GM06990 (cell line): ENCODE data around the gene REXO5.

ENCODE experiments used
- DNase-seq: peaks from one replicate; pipeline ENCODE4 v3.0.0-alpha.2; 2011; ENCODE audit not compliant: insufficient read length; ENCODE audit errors: extremely low read depth
- H3K27me3 ChIP-seq: replicated peaks from 2 replicates; pipeline ENCODE4 v1.6.0; 2011; ENCODE audit warnings: low read length; ENCODE audit not compliant: control insufficient read depth, insufficient read depth
- H3K36me3 ChIP-seq: 2 replicates; pipeline ENCODE4 v1.5.1; 2011; ENCODE audit warnings: low read length; ENCODE audit not compliant: control insufficient read depth, insufficient read depth
- H3K4me3 ChIP-seq: replicated peaks from 2 replicates; pipeline ENCODE4 v1.5.1; 2011; ENCODE audit warnings: low read depth, mild to moderate bottlenecking, control low read depth, low read length
- TF ChIP-seq, protein P1 (sequence below): IDR thresholded peaks from 2 replicates; pipeline ENCODE4 v1.5.1; 2011; ENCODE audit warnings: low read length, control low read depth, mild to moderate bottlenecking, inconsistent platforms; ENCODE audit not compliant: insufficient read depth, poor library complexity, severe bottlenecking

REXO5 gene

DNA sequence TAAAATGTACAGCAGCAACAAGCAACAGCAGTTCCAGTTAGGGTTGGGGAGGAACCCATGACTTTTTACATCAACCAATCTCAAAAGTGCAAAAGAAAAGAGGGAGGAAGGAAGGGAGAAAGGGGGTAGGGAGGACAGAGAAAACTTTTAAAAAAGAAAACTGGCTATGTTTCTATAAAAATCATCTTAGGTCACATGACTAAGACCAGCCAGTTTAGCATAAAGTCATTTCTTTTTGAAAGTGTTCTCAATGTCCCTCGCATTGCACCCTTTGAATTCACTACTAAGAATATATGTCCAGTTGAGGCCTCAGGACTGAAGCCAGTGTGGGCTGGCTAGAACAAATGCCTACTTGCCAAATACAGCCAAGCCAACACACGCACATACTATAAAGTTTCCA is 64.9 kb downstream of the REXO5 start:
- TF ChIP-seq, protein P1, sequence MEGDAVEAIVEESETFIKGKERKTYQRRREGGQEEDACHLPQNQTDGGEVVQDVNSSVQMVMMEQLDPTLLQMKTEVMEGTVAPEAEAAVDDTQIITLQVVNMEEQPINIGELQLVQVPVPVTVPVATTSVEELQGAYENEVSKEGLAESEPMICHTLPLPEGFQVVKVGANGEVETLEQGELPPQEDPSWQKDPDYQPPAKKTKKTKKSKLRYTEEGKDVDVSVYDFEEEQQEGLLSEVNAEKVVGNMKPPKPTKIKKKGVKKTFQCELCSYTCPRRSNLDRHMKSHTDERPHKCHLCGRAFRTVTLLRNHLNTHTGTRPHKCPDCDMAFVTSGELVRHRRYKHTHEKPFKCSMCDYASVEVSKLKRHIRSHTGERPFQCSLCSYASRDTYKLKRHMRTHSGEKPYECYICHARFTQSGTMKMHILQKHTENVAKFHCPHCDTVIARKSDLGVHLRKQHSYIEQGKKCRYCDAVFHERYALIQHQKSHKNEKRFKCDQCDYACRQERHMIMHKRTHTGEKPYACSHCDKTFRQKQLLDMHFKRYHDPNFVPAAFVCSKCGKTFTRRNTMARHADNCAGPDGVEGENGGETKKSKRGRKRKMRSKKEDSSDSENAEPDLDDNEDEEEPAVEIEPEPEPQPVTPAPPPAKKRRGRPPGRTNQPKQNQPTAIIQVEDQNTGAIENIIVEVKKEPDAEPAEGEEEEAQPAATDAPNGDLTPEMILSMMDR: no peak
- Histone ChIP-seq H3K27me3 (no peaks in the 10 kb centered on the region), H3K4me3 (no peak overlapping the region), H3K36me3 (peaks cover 1% of the 10 kb centered on the region)
- no peak for DNase-seq

DNA sequence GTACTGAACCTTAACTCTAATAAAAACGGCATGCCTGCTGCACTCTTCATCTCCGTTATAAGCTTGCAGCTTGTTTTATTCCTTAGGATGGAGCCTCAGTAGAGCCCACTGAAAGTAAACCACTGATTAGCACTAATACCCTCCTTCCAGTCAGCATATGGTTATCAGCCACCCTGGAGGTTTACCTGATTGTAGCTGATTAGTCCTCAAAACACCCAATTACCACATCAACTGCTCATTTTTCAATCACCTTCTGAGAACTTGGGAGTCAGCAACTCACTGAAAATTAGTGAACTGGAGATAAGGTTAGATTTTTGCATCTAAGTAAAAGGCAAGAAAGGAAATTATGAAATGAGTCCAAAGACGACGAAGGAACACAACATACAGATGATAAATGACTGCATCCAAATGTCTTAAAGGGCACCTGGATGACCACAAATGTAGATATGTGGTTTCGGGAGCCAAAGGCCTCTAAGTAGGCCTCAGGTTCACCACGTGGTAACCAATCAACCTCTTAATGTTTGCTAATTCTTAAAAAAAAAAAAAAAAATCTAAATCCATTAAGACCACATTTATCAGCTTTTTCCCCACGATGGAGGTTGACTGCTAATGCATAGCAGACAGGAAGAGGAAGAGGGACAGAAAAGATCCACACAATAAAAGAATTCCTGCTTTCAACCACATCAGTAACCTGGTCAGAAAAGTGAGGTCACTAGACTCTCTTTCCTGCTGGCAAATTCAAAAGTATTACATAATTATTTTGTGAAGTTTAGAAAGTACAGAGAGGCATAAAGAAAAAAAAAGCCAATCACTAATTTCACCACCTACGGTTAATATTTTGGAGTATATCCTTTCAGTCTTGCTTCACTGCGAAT is 65.9 kb downstream of the REXO5 start:
- no peak for DNase-seq
- TF ChIP-seq, protein P1: no peak
- H3K36me3 ChIP-seq: peaks cover 1% of the 10 kb centered on the region
- H3K27me3 ChIP-seq: no peaks in the 10 kb centered on the region
- H3K4me3 ChIP-seq: no peak overlapping the region

DNA sequence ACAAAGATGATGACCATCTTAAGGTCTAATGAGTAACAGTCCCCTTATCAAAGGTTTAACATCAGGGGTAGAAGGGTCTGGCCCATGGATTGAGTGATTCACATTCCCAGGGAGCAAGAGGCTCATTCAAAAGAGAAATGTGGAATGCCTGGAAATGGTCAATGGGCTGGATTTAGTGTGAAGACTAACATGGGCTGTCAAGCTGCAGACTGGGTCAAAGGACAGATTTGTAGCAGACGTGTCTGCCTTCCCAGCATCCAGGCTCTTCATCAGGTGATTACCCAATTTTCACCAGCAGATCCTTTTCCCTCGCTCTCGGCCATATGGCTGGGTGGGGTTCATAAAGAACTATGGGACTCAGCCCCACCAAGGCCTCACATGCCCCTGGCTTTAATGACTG is 67.0 kb downstream of the REXO5 start:
- Histone ChIP-seq H3K36me3 (no peaks in the 10 kb centered on the region), H3K27me3 (no peaks in the 10 kb centered on the region), H3K4me3 (no peak overlapping the region)
- no peak for DNase-seq
- TF ChIP-seq, protein P1: no peak

DNA sequence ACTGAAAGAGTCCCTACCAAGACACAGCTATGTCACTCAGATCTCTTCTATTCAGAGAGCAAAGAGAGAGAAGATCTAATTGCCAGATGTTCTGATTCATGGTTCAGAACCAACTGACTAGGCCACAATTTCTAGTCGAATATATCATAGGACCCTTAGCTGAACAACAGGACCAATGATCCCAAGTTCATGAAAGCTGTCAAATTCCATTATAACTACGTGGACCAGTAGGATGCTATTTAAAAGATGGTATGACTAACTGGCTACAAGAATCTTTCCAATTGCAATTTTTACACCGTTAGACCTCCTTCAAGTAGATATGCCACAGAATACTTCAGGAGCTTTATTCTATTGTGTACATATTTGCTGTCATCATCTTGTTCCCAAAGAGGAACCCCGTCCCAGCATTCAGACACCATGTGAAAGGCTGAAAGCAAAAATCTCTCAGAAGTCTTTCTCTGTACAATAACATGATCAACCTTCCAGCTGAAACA is 67.8 kb downstream of the REXO5 start:
- Histone ChIP-seq H3K36me3 (no peaks in the 10 kb centered on the region), H3K27me3 (no peaks in the 10 kb centered on the region), H3K4me3 (peak overlapping the region; percentile 11)
- DNase-seq: no peak
- TF ChIP-seq, protein P1: no peak

DNA sequence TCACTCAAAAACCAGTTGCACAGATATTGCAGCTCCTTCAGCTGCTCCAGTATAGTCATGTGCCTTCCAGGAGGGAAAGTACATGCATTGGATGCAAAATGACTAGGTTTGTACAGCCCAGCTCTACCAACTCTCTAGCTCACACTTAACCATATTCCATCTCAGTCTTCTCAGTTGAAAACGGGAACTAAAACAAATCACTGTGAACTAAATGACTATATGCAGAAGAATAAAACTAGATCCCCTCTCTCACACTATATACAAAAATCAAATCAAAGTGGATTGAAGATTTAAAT is 69.0 kb downstream of the REXO5 start:
- no peaks in the 10 kb centered on the region for H3K36me3 ChIP-seq
- H3K4me3 ChIP-seq: peak overlapping the region; percentile 17; the same call in 1 of the 2 replicates
- TF ChIP-seq, protein P1: no peak
- DNase-seq: no peak
- no peaks in the 10 kb centered on the region for H3K27me3 ChIP-seq
